ENCODE data around the gene JAZF1.

The JAZF1 gene

DNA sequence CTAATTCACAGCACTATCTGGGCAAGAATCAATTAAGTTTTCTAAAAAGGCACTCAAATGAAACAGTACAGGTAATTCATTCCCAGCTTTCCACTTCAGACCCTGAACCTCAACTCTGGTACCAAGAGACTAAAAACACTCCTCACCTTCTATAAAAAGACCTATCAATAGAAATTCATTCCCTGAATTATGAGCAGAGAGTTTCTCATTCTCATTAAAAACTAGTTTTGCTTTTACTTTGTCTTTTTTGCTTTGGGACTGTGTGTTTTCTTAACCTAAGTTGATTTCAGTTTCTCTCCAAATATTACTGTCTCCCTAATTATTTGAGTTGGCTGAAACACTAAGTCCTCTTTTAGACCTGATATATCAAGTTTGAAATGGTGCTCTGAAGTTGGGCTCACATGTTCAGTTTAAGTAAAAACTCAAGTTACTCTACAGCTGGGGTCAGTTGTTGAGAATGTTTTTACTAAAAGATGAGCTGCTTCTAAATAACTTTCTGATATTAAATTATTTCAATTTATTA, 189.5 kb downstream of the JAZF1 start:
- no peak overlapping the region for H3K4me3 ChIP-seq (ENCODE audit: low read length)
- H4K20me1 ChIP-seq (ENCODE audit: control insufficient read depth, insufficient read depth, low read depth, low read length): no peaks in the 10 kb centered on the region
- no peak overlapping the region for H3K4me2 ChIP-seq (ENCODE audit: low read length)
- peaks cover 16% of the 10 kb centered on the region for H3K79me2 ChIP-seq (ENCODE audit: control insufficient read depth, low read length)
- H3K4me1 ChIP-seq (ENCODE audit: control insufficient read depth, low read length): peaks cover 8% of the 10 kb centered on the region
- no peaks in the 10 kb centered on the region for H3K27me3 ChIP-seq (ENCODE audit: control insufficient read depth, low read length)
- H3K27ac ChIP-seq (ENCODE audit: low read depth, low read length): no peak overlapping the region
- peaks cover 12% of the 10 kb centered on the region for H3K36me3 ChIP-seq (ENCODE audit: control insufficient read depth, low read length)
- H3F3A ChIP-seq (ENCODE audit: control insufficient read depth, insufficient read depth): 0 out of 2 replicates have a peak, but pooled peaks cover 3% of the 10 kb centered on the region
- H3K9me3 ChIP-seq (ENCODE audit: control insufficient read depth, insufficient read depth, low read length): peaks cover 4% of the 10 kb centered on the region; the same call in 1 of the 2 replicates
- H3K9me2 ChIP-seq (replicated peaks; ENCODE audit: control insufficient read depth, low read length): no peaks in the 10 kb centered on the region
- no peak for TF ChIP-seq EZH2phosphoT487 (IDR thresholded peaks at IDR 0.05; ENCODE audit: borderline replicate concordance, low read length)
- TF ChIP-seq, protein P1, sequence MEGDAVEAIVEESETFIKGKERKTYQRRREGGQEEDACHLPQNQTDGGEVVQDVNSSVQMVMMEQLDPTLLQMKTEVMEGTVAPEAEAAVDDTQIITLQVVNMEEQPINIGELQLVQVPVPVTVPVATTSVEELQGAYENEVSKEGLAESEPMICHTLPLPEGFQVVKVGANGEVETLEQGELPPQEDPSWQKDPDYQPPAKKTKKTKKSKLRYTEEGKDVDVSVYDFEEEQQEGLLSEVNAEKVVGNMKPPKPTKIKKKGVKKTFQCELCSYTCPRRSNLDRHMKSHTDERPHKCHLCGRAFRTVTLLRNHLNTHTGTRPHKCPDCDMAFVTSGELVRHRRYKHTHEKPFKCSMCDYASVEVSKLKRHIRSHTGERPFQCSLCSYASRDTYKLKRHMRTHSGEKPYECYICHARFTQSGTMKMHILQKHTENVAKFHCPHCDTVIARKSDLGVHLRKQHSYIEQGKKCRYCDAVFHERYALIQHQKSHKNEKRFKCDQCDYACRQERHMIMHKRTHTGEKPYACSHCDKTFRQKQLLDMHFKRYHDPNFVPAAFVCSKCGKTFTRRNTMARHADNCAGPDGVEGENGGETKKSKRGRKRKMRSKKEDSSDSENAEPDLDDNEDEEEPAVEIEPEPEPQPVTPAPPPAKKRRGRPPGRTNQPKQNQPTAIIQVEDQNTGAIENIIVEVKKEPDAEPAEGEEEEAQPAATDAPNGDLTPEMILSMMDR (IDR thresholded peaks at IDR 0.05; ENCODE audit: low read depth, low read length, poor library complexity, severe bottlenecking): no peak

DNA sequence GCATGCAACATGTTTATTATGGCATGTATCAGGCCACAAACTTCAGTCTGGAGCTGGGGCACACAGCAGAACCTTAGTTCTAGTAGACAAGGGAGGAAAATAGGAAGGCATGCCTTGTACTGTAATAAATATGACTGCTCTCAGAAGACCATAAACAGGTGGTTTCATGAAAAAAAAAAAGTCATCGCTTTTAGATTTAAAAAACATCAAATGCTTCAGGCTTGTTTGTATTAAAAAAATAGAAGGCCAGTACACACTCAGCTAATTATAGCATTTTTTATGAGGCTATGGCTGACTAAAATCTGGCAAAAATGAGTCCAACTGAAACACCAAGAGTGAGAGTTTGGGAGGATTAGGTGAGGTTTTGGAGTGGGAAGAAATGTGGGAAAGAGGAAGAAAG, 204.1 kb downstream of the JAZF1 start:
- Histone ChIP-seq H3K4me1 (ENCODE audit: control insufficient read depth, low read length) (no peaks in the 10 kb centered on the region), H3K4me3 (ENCODE audit: low read length) (no peak overlapping the region), H3F3A (ENCODE audit: control insufficient read depth, insufficient read depth) (no peaks in the 10 kb centered on the region), H4K20me1 (ENCODE audit: control insufficient read depth, insufficient read depth, low read depth, low read length) (no peaks in the 10 kb centered on the region), H3K79me2 (ENCODE audit: control insufficient read depth, low read length) (peaks cover 19% of the 10 kb centered on the region), H3K9me3 (ENCODE audit: control insufficient read depth, insufficient read depth, low read length) (peaks cover 2% of the 10 kb centered on the region; the same call in 1 of the 2 replicates), H3K27ac (ENCODE audit: low read depth, low read length) (no peak overlapping the region), H3K4me2 (ENCODE audit: low read length) (no peak overlapping the region), H3K9me2 (replicated peaks; ENCODE audit: control insufficient read depth, low read length) (no peaks in the 10 kb centered on the region), H3K27me3 (ENCODE audit: control insufficient read depth, low read length) (no peaks in the 10 kb centered on the region), H3K36me3 (ENCODE audit: control insufficient read depth, low read length) (no peaks in the 10 kb centered on the region)
- TF ChIP-seq EZH2phosphoT487 (IDR thresholded peaks at IDR 0.05; ENCODE audit: borderline replicate concordance, low read length): no peak
- TF ChIP-seq, protein P1 (IDR thresholded peaks at IDR 0.05; ENCODE audit: low read depth, low read length, poor library complexity, severe bottlenecking): no peak

DNA sequence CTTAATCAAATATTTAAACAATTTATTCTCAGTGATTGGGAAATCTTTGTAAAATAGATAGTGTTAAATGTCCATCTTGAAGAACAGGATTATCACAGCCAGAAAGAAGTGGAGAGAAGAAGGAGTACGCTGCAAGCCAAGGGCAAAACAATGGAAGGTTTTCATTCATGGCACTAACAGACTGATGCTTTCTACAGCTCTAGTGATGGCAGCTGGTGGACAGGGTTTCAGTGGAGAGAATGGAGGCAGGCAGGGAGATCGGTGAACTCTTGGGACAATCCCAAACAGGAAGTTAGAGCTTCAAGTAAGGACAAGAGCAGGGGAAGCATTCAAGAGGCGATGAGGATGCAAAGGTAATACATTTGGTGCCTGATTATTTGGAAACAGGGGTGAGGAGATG, 207.0 kb downstream of the JAZF1 start:
- peaks cover 3% of the 10 kb centered on the region; the same call in 1 of the 2 replicates for H3K36me3 ChIP-seq (ENCODE audit: control insufficient read depth, low read length)
- TF ChIP-seq EZH2phosphoT487 (IDR thresholded peaks at IDR 0.05; ENCODE audit: borderline replicate concordance, low read length): no peak
- H3K79me2 ChIP-seq (ENCODE audit: control insufficient read depth, low read length): peaks cover 14% of the 10 kb centered on the region
- no peak overlapping the region for H3K27ac ChIP-seq (ENCODE audit: low read depth, low read length)
- H3K27me3 ChIP-seq (ENCODE audit: control insufficient read depth, low read length): no peaks in the 10 kb centered on the region
- H3K4me3 ChIP-seq (ENCODE audit: low read length): no peak overlapping the region
- H4K20me1 ChIP-seq (ENCODE audit: control insufficient read depth, insufficient read depth, low read depth, low read length): no peaks in the 10 kb centered on the region
- H3K9me2 ChIP-seq (replicated peaks; ENCODE audit: control insufficient read depth, low read length): no peaks in the 10 kb centered on the region
- no peak overlapping the region for H3K4me2 ChIP-seq (ENCODE audit: low read length)
- H3K4me1 ChIP-seq (ENCODE audit: control insufficient read depth, low read length): no peaks in the 10 kb centered on the region
- H3K9me3 ChIP-seq (ENCODE audit: control insufficient read depth, insufficient read depth, low read length): peaks cover 2% of the 10 kb centered on the region; the same call in 1 of the 2 replicates
- no peaks in the 10 kb centered on the region for H3F3A ChIP-seq (ENCODE audit: control insufficient read depth, insufficient read depth)

DNA sequence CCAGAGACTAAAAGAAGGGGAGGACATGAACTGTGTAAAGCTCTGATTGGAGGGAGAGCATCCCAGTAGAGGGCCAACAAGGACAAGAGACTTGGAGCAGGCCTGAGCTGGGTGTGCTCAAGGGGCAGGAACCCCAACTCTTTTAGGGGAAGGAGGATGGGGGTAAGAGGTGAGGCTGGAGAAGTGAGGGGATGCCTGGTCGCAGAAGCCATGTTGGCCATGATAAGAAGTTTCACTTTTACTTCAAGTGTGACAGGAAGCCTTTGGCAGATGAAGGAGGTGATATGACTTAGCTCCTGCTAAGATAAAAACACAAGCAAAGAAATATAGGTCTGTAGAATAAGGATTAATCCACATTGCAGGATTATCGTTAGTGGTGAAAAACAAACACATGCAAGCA, 208.3 kb downstream of the JAZF1 start:
- Histone ChIP-seq H3K36me3 (ENCODE audit: control insufficient read depth, low read length) (peaks cover 3% of the 10 kb centered on the region; the same call in 1 of the 2 replicates), H3K79me2 (ENCODE audit: control insufficient read depth, low read length) (peaks cover 10% of the 10 kb centered on the region), H3K4me3 (ENCODE audit: low read length) (no peak overlapping the region), H3K4me1 (ENCODE audit: control insufficient read depth, low read length) (peaks cover 11% of the 10 kb centered on the region), H3K9me2 (replicated peaks; ENCODE audit: control insufficient read depth, low read length) (no peaks in the 10 kb centered on the region), H3K27me3 (ENCODE audit: control insufficient read depth, low read length) (no peaks in the 10 kb centered on the region), H3K27ac (ENCODE audit: low read depth, low read length) (no peak overlapping the region), H3K4me2 (ENCODE audit: low read length) (no peak overlapping the region), H3K9me3 (ENCODE audit: control insufficient read depth, insufficient read depth, low read length) (no peaks in the 10 kb centered on the region), H4K20me1 (ENCODE audit: control insufficient read depth, insufficient read depth, low read depth, low read length) (no peaks in the 10 kb centered on the region), H3F3A (ENCODE audit: control insufficient read depth, insufficient read depth) (no peaks in the 10 kb centered on the region)
- TF ChIP-seq EZH2phosphoT487 (IDR thresholded peaks at IDR 0.05; ENCODE audit: borderline replicate concordance, low read length): no peak
- TF ChIP-seq, protein P1 (IDR thresholded peaks at IDR 0.05; ENCODE audit: low read depth, low read length, poor library complexity, severe bottlenecking): no peak

Data from DOHH2 (cell line).